ENCODE measurements around the gene UBC.
A peak's percentile ranks its signal among the peaks of the same experiment; 100 is the strongest.
"Not testable (repeated sequence)": the region's sequence is repeated elsewhere in the genome, so short reads cannot be mapped to it uniquely, and the experiment has no call there.

UBC gene

DNA sequence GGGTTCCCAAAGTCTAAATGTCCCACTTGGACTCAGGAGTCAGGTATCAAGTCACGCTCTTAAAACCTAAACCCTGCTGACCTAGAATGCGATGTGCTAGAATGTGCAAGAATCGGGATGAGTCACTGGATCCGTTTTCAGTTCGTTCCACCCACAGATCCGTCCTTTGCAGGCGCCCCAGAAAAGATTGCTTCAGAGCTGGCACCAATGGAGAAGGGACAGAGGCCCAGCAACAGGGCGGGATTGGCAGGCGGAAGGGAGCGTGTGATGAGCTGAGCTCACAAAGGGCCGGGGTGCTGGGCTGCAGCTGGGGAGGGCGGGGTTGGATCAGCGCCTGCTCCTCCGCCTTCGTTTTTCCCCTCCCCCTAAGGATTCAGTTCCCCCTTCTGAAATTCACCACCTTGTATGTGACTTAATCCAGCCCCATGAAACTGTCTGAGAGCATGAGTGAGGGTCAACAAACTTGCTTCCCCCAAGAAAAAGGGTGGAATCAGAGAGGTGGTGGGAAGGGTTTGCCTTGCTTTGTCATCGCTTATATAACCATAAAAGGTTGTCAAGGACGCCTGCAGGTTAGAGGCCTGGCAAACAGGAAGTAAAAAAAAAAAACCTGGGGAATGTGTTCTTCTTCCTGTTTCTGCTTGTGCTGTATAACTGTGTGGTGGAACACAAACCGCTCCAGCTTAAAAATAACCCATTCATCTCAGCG lies 2.8 kb upstream of the UBC start:
- peaks cover 9% of the 10 kb centered on the region for H3K27me3 Mint-ChIP-seq
- DNase-seq (ENCODE audit: low spot score in 2 of 2) (peak; percentile 74 to 90), ATAC-seq (replicated peaks; ENCODE audit: extremely low read depth, poor library complexity, severe bottlenecking) (peak; percentile 82)
- peaks cover 94% of the 10 kb centered on the region for H3K4me1 Mint-ChIP-seq
- H3K9me3 Mint-ChIP-seq, result no peaks in the 10 kb centered on the region
- H3K4me3 Mint-ChIP-seq, result peak overlapping the region; percentile 87
- peak overlapping the region; percentile 100 for H3K27ac Mint-ChIP-seq (ENCODE audit: low read depth)
- H3K36me3 Mint-ChIP-seq (ENCODE audit: insufficient read depth), result peaks cover 60% of the 10 kb centered on the region

DNA sequence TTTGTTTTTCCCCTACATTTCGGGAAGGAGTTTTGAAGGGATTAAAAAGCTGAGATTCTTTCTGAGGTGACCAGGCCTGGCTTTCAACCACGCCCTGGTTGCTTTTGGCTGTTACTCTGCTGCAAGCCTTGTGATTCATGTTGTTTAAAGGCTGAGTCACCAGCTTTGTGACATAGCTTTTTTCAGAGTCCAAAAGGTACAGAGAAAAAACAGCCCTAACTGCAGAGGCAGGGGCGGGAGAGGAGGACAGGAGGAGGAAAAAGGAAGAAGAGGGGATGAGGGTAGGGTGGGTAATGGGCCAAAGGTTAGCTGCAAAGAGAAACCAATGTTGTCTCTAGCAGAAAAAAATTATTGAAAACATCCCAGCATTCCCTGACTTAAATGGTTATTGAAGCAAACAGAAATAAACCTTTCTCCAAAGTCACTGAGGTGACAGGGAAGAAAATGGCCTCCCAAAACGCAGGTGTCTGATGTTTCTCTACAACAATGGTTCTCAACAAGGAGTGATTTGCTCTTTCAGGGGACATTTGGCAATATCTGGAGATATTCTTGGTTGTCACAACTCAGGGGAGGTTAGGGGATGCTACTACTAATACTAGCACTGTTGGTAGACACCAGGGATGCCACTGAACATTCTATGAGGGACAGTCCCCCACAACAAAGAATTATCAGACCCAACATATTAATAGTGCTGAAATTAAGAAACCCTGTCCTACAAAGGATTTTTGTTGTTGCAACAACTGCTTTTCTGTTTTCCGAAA lies 2.1 kb upstream of the UBC start:
- peaks cover 9% of the 10 kb centered on the region for H3K27me3 Mint-ChIP-seq
- DNase-seq (ENCODE audit: low spot score in 2 of 2), result no peak
- peak overlapping the region; percentile 100 for H3K27ac Mint-ChIP-seq (ENCODE audit: low read depth)
- peak overlapping the region; percentile 87 for H3K4me3 Mint-ChIP-seq
- peaks cover 57% of the 10 kb centered on the region for H3K36me3 Mint-ChIP-seq (ENCODE audit: insufficient read depth)
- peaks cover 90% of the 10 kb centered on the region for H3K4me1 Mint-ChIP-seq
- ATAC-seq (replicated peaks; ENCODE audit: extremely low read depth, poor library complexity, severe bottlenecking), result no peak
- no peaks in the 10 kb centered on the region for H3K9me3 Mint-ChIP-seq

DNA sequence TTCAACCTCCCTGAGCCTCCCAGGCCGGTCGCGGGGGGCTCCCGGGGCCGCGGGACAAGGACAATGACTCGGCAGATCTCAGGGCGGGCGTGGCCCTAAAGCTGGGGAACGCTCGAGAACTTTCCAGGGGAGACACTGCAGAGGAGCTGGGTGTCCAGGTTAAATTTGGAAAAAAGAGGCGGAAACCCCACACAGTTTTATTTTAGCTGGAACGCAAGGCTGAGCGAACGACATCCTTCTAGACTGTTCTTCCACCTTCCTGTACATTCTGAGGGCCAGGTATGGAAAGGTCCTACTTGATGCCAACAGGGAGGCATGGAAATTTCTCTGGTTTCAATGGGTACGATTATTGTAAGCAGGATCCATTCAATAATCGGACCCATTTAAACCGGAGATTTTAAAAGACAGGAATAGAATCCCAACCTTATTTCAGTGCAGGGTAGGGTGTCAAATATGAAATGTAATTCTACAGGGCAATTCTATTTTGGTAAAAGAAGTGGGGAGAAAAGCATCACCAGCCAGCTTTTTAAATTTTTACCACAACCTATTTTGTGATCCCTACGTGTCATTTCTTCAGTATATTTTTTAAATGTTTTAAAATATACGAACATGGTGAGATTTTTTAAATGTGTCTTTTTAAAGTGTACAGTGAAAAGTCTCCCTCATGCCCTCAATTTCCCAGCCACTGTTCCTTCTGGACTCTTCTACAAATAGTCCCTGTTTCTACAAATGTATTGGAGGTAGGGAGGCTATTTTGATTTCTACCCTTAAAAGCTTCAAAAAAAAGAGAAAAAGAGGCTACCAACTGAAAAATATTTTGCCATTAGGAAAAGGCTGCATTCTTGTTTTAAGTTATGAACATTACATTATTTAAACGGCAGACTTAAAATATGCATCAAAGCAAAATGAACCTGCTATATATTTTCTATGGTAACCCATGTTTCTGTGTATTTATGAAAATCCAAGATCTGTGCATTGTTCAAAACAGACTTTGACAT lies 1.1 kb upstream of the UBC start:
- peak overlapping the region; percentile 100 for H3K27ac Mint-ChIP-seq (ENCODE audit: low read depth)
- no peaks in the 10 kb centered on the region for H3K9me3 Mint-ChIP-seq
- no peak for ATAC-seq (replicated peaks; ENCODE audit: extremely low read depth, poor library complexity, severe bottlenecking)
- peaks cover 58% of the 10 kb centered on the region for H3K36me3 Mint-ChIP-seq (ENCODE audit: insufficient read depth)
- H3K4me1 Mint-ChIP-seq, result peaks cover 90% of the 10 kb centered on the region
- peaks cover 9% of the 10 kb centered on the region for H3K27me3 Mint-ChIP-seq
- peak overlapping the region; percentile 100 for H3K4me3 Mint-ChIP-seq
- no peak for DNase-seq (ENCODE audit: low spot score in 2 of 2)

DNA sequence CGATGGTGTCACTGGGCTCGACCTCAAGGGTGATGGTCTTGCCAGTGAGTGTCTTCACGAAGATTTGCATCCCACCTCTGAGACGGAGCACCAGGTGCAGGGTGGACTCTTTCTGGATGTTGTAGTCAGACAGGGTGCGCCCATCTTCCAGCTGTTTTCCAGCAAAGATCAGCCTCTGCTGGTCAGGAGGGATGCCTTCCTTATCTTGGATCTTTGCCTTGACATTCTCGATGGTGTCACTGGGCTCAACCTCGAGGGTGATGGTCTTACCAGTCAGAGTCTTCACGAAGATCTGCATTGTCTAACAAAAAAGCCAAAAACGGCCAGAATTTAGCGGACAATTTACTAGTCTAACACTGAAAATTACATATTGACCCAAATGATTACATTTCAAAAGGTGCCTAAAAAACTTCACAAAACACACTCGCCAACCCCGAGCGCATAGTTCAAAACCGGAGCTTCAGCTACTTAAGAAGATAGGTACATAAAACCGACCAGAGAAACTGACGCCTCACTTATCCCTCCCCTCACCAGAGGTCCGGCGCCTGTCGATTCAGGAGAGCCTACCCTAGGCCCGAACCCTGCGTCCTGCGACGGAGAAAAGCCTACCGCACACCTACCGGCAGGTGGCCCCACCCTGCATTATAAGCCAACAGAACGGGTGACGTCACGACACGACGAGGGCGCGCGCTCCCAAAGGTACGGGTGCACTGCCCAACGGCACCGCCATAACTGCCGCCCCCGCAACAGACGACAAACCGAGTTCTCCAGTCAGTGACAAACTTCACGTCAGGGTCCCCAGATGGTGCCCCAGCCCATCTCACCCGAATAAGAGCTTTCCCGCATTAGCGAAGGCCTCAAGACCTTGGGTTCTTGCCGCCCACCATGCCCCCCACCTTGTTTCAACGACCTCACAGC lies 717 bp downstream of the UBC start:
- peak; percentile 47 for ATAC-seq (replicated peaks; ENCODE audit: extremely low read depth, poor library complexity, severe bottlenecking)
- DNase-seq (ENCODE audit: low spot score in 2 of 2), result peak; percentile 84 to 89
- peaks cover 80% of the 10 kb centered on the region for H3K4me1 Mint-ChIP-seq
- H3K27me3 Mint-ChIP-seq, result peaks cover 9% of the 10 kb centered on the region
- H3K4me3 Mint-ChIP-seq, result peak overlapping the region; percentile 100
- H3K27ac Mint-ChIP-seq (ENCODE audit: low read depth), result peak overlapping the region; percentile 100
- H3K36me3 Mint-ChIP-seq (ENCODE audit: insufficient read depth), result peaks cover 59% of the 10 kb centered on the region
- no peaks in the 10 kb centered on the region for H3K9me3 Mint-ChIP-seq

DNA sequence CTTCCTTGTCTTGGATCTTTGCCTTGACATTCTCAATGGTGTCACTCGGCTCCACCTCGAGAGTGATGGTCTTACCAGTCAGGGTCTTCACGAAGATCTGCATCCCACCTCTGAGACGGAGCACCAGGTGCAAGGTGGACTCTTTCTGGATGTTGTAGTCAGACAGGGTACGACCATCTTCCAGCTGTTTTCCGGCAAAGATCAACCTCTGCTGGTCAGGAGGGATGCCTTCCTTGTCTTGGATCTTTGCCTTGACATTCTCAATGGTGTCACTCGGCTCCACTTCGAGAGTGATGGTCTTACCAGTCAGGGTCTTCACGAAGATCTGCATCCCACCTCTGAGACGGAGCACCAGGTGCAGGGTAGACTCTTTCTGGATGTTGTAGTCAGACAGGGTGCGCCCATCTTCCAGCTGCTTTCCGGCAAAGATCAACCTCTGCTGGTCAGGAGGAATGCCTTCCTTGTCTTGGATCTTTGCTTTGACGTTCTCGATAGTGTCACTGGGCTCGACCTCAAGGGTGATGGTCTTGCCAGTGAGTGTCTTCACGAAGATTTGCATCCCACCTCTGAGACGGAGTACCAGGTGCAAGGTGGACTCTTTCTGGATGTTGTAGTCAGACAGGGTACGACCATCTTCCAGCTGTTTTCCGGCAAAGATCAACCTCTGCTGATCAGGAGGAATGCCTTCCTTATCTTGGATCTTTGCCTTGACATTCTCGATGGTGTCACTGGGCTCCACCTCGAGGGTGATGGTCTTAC lies 1.7 kb downstream of the UBC start:
- Mint-ChIP-seq H3K36me3 (ENCODE audit: insufficient read depth) (peaks cover 59% of the 10 kb centered on the region), H3K27ac (ENCODE audit: low read depth) (peak overlapping the region; percentile 100), H3K4me1 (peaks cover 71% of the 10 kb centered on the region)

DNA sequence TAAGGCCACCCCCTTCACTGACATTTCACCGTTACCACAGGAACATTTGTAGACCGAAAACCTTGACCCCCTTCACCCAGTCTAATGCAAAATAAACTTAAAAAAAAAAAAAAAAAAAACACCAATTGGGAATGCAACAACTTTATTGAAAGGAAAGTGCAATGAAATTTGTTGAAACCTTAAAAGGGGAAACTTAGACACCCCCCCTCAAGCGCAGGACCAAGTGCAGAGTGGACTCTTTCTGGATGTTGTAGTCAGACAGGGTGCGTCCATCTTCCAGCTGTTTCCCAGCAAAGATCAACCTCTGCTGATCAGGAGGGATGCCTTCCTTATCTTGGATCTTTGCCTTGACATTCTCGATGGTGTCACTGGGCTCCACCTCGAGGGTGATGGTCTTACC lies 2.9 kb downstream of the UBC start:
- peak overlapping the region; percentile 75 for H3K27ac Mint-ChIP-seq (ENCODE audit: low read depth)
- H3K4me1 Mint-ChIP-seq, result peaks cover 62% of the 10 kb centered on the region
- not testable (repeated sequence) for ATAC-seq (replicated peaks; ENCODE audit: extremely low read depth, poor library complexity, severe bottlenecking)

More for the DNA sequence above, 1.7 kb downstream of the UBC start:
- not testable (repeated sequence) for H3K9me3 Mint-ChIP-seq; DNase-seq (ENCODE audit: low spot score in 2 of 2); H3K27me3 Mint-ChIP-seq; ATAC-seq (replicated peaks; ENCODE audit: extremely low read depth, poor library complexity, severe bottlenecking)
- peak overlapping the region; percentile 100 for H3K4me3 Mint-ChIP-seq

DNA sequence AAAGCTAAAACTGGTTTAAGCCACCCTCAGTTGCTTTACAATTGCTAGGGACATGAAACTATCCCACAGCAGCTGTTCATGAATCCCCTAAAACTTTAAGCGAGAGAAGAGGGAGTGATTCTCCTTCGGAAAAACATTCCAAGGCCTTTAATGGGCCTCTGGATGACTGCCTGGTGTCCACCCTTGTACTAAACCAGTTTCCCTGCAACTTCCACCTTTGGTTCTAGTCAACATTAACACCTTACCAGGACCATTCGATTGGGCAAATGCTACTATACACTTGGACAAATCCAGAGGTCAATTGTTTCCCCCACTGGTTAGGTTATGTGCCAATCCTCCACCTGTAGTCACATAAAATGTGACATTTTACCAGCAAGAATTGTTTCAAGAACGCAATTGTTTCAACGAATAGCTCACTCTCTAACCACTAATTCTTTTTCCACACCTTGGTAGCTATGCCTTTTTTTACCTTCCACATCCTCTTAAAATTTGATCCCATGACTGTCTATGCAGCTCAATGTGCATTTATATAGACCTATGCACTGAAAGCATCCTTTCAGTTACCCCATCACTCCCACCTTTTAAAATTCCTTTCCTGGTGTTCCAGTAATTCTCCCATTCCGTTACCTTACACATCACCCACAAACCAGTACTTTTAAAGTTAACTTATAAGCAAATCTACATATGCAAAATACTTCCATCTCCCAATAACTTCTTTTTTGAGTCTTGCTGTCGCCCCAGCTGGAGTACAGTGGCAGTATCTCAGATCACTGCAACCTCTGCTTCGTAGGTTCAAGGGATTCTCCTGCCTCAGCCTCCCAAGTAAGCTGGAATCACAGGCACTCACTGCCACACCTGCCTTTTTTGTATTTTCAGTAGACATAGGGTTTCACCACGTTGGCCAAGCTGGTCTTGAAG lies 3.6 kb downstream of the UBC start:
- H3K4me1 Mint-ChIP-seq, result peaks cover 62% of the 10 kb centered on the region
- no peaks in the 10 kb centered on the region for H3K9me3 Mint-ChIP-seq
- H3K4me3 Mint-ChIP-seq, result peak overlapping the region; percentile 48
- H3K27me3 Mint-ChIP-seq, result peaks cover 9% of the 10 kb centered on the region
- DNase-seq (ENCODE audit: low spot score in 2 of 2) (no peak), ATAC-seq (replicated peaks; ENCODE audit: extremely low read depth, poor library complexity, severe bottlenecking) (no peak)
- peaks cover 57% of the 10 kb centered on the region for H3K36me3 Mint-ChIP-seq (ENCODE audit: insufficient read depth)
- peak overlapping the region; percentile 75 for H3K27ac Mint-ChIP-seq (ENCODE audit: low read depth)

More for the DNA sequence above, 2.9 kb downstream of the UBC start:
- H3K36me3 Mint-ChIP-seq (ENCODE audit: insufficient read depth), result peaks cover 55% of the 10 kb centered on the region
- H3K27me3 Mint-ChIP-seq; H3K9me3 Mint-ChIP-seq; DNase-seq (ENCODE audit: low spot score in 2 of 2): not testable (repeated sequence)
- H3K4me3 Mint-ChIP-seq, result peak overlapping the region; percentile 48

DNA sequence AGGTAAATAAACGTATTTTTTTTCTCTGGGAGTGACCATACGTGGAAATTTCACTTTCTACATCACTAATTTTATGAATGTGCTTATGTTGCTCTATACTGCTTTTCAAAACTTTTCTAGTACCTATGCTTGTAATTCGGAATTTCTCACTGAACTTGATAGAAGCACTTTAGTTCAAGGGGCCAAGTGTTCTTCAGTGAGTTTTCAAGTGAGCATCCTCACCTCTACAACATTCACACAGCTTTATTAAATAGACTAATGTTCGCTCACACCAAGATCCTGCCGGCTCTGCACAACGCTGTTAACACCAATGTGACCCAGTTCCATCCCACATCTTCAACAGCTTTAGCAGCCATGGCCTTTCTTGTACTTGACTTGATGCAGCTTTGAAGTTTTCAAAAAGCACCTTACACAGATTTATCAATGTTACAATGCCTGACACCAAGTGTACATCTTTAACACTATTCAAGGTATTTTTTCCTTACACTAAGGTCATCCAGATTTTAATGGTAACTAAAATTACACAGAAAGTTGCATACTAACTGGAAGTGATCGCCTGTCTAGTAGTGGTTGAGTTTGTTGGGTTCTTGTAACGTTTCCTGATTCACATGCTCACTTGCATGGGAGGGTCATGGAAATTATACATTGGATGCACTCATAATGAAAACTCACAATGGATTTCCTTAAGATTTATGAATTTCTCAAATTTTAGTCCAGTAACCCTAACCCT lies 4.5 kb downstream of the UBC start:
- ATAC-seq (replicated peaks; ENCODE audit: extremely low read depth, poor library complexity, severe bottlenecking) (no peak), DNase-seq (ENCODE audit: low spot score in 2 of 2) (no peak)
- Mint-ChIP-seq H3K27ac (ENCODE audit: low read depth) (peak overlapping the region; percentile 75), H3K4me1 (peaks cover 57% of the 10 kb centered on the region), H3K9me3 (no peaks in the 10 kb centered on the region), H3K36me3 (ENCODE audit: insufficient read depth) (peaks cover 55% of the 10 kb centered on the region), H3K27me3 (peaks cover 9% of the 10 kb centered on the region), H3K4me3 (no peak overlapping the region)

DNA sequence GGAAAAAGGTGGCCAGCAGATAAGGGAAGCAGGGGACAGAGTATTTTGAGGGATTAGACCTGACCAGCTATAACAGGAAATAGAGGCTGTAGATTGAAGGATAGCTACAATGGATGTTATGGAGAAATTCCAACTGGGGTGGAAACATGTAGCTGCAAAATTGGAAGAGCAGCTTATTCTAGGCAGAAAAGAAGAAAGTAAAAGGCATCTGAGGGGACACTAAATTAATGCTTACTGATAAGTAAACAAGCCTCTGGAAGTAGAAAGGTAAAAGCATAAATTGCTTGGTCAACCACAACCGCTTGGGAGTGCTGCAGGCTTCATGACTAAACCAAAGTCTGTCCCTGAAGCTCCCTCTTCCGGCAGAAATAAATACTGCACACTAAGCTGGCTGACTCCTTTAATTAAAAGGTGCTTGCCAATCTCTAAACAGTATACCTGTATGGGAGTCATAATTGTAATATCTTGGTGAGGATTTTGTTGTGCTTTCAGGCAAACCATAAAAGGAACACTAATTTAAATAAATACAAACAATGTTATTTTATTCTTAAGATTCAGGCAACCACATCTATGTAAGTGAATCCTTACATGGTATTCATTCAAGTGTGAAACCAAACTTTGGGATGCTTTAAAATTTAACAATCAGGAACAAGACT lies 7.7 kb downstream of the UBC start:
- H3K36me3 Mint-ChIP-seq (ENCODE audit: insufficient read depth), result peaks cover 27% of the 10 kb centered on the region
- H3K4me1 Mint-ChIP-seq, result peaks cover 30% of the 10 kb centered on the region
- peak overlapping the region; percentile 66 for H3K27ac Mint-ChIP-seq (ENCODE audit: low read depth)
- no peaks in the 10 kb centered on the region for H3K9me3 Mint-ChIP-seq
- H3K4me3 Mint-ChIP-seq, result no peak overlapping the region
- DNase-seq (ENCODE audit: low spot score in 2 of 2), result peak; percentile 87 to 88
- peak; percentile 75 for ATAC-seq (replicated peaks; ENCODE audit: extremely low read depth, poor library complexity, severe bottlenecking)
- no peaks in the 10 kb centered on the region for H3K27me3 Mint-ChIP-seq

Data from central memory CD8-positive, alpha-beta T cell (primary cell).